ENCODE data around the gene RNFT2.
"Not testable (repeated sequence)": the region's sequence is repeated elsewhere in the genome, so short reads cannot be mapped to it uniquely, and the experiment has no call there.

DNA sequence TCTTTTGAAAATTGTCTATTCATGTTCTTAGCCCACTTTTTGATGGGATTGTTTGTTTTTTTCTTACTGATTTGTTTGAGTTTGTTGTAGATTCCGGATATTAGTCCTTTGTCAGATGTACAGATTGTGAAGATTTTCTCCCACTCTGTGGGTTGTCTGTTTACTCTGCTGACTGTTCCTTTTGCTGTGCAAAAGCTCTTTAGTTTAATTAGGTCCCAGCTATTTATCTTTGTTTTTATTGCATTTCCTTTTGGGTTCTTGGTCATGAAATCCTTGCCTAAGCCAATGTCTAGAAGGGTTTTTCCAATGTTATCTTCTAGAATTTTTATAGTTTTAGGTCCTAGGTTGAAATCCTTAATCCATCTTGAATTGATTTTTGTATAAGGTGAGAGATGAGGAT lies 16.7 kb downstream of the RNFT2 start:
- TF ChIP-seq, protein P1, sequence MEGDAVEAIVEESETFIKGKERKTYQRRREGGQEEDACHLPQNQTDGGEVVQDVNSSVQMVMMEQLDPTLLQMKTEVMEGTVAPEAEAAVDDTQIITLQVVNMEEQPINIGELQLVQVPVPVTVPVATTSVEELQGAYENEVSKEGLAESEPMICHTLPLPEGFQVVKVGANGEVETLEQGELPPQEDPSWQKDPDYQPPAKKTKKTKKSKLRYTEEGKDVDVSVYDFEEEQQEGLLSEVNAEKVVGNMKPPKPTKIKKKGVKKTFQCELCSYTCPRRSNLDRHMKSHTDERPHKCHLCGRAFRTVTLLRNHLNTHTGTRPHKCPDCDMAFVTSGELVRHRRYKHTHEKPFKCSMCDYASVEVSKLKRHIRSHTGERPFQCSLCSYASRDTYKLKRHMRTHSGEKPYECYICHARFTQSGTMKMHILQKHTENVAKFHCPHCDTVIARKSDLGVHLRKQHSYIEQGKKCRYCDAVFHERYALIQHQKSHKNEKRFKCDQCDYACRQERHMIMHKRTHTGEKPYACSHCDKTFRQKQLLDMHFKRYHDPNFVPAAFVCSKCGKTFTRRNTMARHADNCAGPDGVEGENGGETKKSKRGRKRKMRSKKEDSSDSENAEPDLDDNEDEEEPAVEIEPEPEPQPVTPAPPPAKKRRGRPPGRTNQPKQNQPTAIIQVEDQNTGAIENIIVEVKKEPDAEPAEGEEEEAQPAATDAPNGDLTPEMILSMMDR (IDR thresholded peaks at IDR 0.05) = not testable (repeated sequence)
- TF ChIP-seq, protein P2, sequence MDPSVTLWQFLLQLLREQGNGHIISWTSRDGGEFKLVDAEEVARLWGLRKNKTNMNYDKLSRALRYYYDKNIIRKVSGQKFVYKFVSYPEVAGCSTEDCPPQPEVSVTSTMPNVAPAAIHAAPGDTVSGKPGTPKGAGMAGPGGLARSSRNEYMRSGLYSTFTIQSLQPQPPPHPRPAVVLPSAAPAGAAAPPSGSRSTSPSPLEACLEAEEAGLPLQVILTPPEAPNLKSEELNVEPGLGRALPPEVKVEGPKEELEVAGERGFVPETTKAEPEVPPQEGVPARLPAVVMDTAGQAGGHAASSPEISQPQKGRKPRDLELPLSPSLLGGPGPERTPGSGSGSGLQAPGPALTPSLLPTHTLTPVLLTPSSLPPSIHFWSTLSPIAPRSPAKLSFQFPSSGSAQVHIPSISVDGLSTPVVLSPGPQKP (IDR thresholded peaks at IDR 0.05; ENCODE audit: low read depth, low read length) = not testable (repeated sequence)
- not testable (repeated sequence) for TF ChIP-seq POLR2A (IDR thresholded peaks at IDR 0.05; ENCODE audit: low read length); HOXA7 (CRISPR knock-in tag; IDR thresholded peaks at IDR 0.05); RAD21 (conservative IDR thresholded peaks at IDR 0.05 in 1 of 2, IDR thresholded peaks at IDR 0.05 in 1 of 2)
